Measurements from ENCODE around the gene PPP4R2.

PPP4R2 gene

GRCh38 chr3:72973786-72974185 is 22.8 kb upstream of the PPP4R2 start:
- TF ChIP-seq CTCF (IDR thresholded peaks at IDR 0.05; ENCODE audit: low read depth, low read length, missing control alignments) = no peak
- DNase-seq (ENCODE audit: low read depth) = no peak
- H3K4me3 ChIP-seq (ENCODE audit: low read depth, low read length) = no peak overlapping the region
- in situ Hi-C loops (cut with HindIII; ENCODE audit: low sequenced_read_pairs) = no loop called here

GRCh38 chr3:72974956-72975355 is 21.7 kb upstream of the PPP4R2 start:
- in situ Hi-C loops (cut with HindIII; ENCODE audit: low sequenced_read_pairs) = no loop called here
- DNase-seq (ENCODE audit: low read depth) = no peak
- TF ChIP-seq CTCF (IDR thresholded peaks at IDR 0.05; ENCODE audit: low read depth, low read length, missing control alignments) = no peak
- no peak overlapping the region for H3K4me3 ChIP-seq (ENCODE audit: low read depth, low read length)

- H3K4me3 ChIP-seq (ENCODE audit: low read depth, low read length) = no peak overlapping the region
- in situ Hi-C loops (cut with HindIII; ENCODE audit: low sequenced_read_pairs) = no loop called here
- no peak for DNase-seq (ENCODE audit: low read depth)
- no peak for TF ChIP-seq CTCF (IDR thresholded peaks at IDR 0.05; ENCODE audit: low read depth, low read length, missing control alignments)
Measured at GRCh38 chr3:72976281-72976741, 20.3 kb upstream of the PPP4R2 start.

- in situ Hi-C loops (cut with HindIII; ENCODE audit: low sequenced_read_pairs) = no loop called here
- DNase-seq (ENCODE audit: low read depth) = no peak
- H3K4me3 ChIP-seq (ENCODE audit: low read depth, low read length) = no peak overlapping the region
- TF ChIP-seq CTCF (IDR thresholded peaks at IDR 0.05; ENCODE audit: low read depth, low read length, missing control alignments) = no peak
Measured at GRCh38 chr3:72977060-72977808, 19.4 kb upstream of the PPP4R2 start.

- in situ Hi-C loops (cut with HindIII; ENCODE audit: low sequenced_read_pairs) = no loop called here
- H3K4me3 ChIP-seq (ENCODE audit: low read depth, low read length) = no peak overlapping the region
- TF ChIP-seq CTCF (IDR thresholded peaks at IDR 0.05; ENCODE audit: low read depth, low read length, missing control alignments) = no peak
- no peak for DNase-seq (ENCODE audit: low read depth)
Measured at GRCh38 chr3:72982609-72983366, 13.8 kb upstream of the PPP4R2 start.

- in situ Hi-C loops (cut with HindIII; ENCODE audit: low sequenced_read_pairs) = no loop called here
- DNase-seq (ENCODE audit: low read depth) = no peak
- TF ChIP-seq CTCF (IDR thresholded peaks at IDR 0.05; ENCODE audit: low read depth, low read length, missing control alignments) = no peak
- H3K4me3 ChIP-seq (ENCODE audit: low read depth, low read length) = no peak overlapping the region
Measured at GRCh38 chr3:72985576-72985975, 11.0 kb upstream of the PPP4R2 start.
